ENCODE measurements around the gene USP10.

The USP10 gene

GRCh38 chr16:84753412-84754326, 53.9 kb downstream of the USP10 start:
- no peak for DNase-seq

- peak; percentile 42 for DNase-seq
These were observed 54.6 kb downstream of the USP10 start for GRCh38 chr16:84754353-84754856.

- no peak for DNase-seq
These were observed 55.3 kb downstream of the USP10 start for GRCh38 chr16:84754956-84755672.

- no peak for DNase-seq
These were observed 57.0 kb downstream of the USP10 start for GRCh38 chr16:84756830-84757229.

- no peak for DNase-seq
These were observed 58.8 kb downstream of the USP10 start for GRCh38 chr16:84758627-84759026.

- no peak for DNase-seq
These were observed 59.3 kb downstream of the USP10 start for GRCh38 chr16:84759061-84759460.

- no peak for DNase-seq
These were observed 60.1 kb downstream of the USP10 start for GRCh38 chr16:84759906-84760305.

GRCh38 chr16:84761448-84762368, 61.9 kb downstream of the USP10 start:
- DNase-seq = no peak

GRCh38 chr16:84763164-84763563, 63.4 kb downstream of the USP10 start:
- DNase-seq = no peak

- DNase-seq = no peak
These were observed 63.8 kb downstream of the USP10 start for GRCh38 chr16:84763629-84764028.

- no peak for DNase-seq
These were observed 65.2 kb downstream of the USP10 start for GRCh38 chr16:84764970-84765369.

GRCh38 chr16:84765616-84766580, 66.1 kb downstream of the USP10 start:
- DNase-seq = no peak

GRCh38 chr16:84766978-84767773, 67.4 kb downstream of the USP10 start:
- DNase-seq = no peak

GRCh38 chr16:84768061-84768807, 68.4 kb downstream of the USP10 start:
- DNase-seq = no peak

GRCh38 chr16:84768808-84769197, 69.0 kb downstream of the USP10 start:
- no peak for DNase-seq

GRCh38 chr16:84769416-84769815, 69.6 kb downstream of the USP10 start:
- no peak for DNase-seq

GRCh38 chr16:84773312-84773711, 73.5 kb downstream of the USP10 start:
- DNase-seq = no peak

- DNase-seq = no peak
These were observed 75.0 kb downstream of the USP10 start for GRCh38 chr16:84774810-84775209.

GRCh38 chr16:84775262-84775810, 75.5 kb downstream of the USP10 start:
- DNase-seq = no peak

GRCh38 chr16:84777435-84777834, 77.6 kb downstream of the USP10 start:
- DNase-seq = no peak
